Right ventricle myocardium superior (tissue), 1 donor: ENCODE data around the gene PCDHB16. TPM values are rescaled to one million over a fixed set of nuclear protein-coding genes. Genes with fewer than 3 reads are reported as not detected.
"Not testable (repeated sequence)": the region's sequence is repeated elsewhere in the genome, so short reads cannot be mapped to it uniquely, and the experiment has no call there.

ENCODE experiments used
- ATAC-seq: fragments of 200-7000 bp; cut with Tn5 transposase; one replicate; pipeline ENCODE4 v1.9.1; 2020; ENCODE audit warnings: mild to moderate bottlenecking; ENCODE audit not compliant: poor library complexity
- DNase-seq: peaks from one replicate; pipeline ENCODE4 v3.0.0-alpha.2; 2020
- intact Hi-C: fragments of 100-400 bp; cut with DNase I; formaldehyde crosslinking; loops from one replicate; pipeline ENCODE4 v1.11.2; 2022
- total RNA-seq: library from RNA; stranded (reverse); fragmentation: NEBNext Ultra II Directional; extraction: Animal tissue kit (Norgen Biotek cat#: 25700); gene quantifications from one replicate; pipeline ENCODE4 v1.2.1, GENCODE V29; 2021
- donor health status: DM: no; HTN: yes; CAD: no; lungs with severe emphysema.

The PCDHB16 gene
- total RNA-seq, 1 donor from 2014 or later, result 2.2 TPM

- ATAC-seq, DNase-seq, intact Hi-C loops: not testable (repeated sequence)
These were observed 2.8 kb upstream of the PCDHB16 start for GRCh38 chr5:141179371-141179770.

GRCh38 chr5:141179876-141180275, 2.3 kb upstream of the PCDHB16 start:
- ATAC-seq, intact Hi-C loops, DNase-seq: not testable (repeated sequence)

DNA sequence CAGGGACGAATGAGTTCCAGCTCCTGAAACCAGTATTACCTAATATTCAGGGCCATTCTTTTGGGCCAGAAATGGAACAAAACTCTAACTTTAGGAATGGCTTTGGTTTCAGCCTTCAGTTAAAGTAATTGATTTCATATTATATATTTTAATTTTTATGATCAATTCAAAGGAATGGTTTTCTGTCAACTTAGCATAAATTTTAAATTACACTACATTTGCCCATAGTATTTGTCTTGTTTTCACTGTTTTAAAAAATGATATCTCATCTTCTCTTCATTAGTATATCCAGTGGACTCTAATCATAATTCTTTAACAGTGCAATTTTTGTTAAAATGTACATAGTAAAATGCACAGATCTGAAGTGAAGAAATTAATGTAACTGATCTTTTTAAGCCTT, 1.9 kb upstream of the PCDHB16 start:
- ATAC-seq (no peak), DNase-seq (no peak)
- intact Hi-C loops, result no loop called here

GRCh38 chr5:141184117-141184855, 2.1 kb downstream of the PCDHB16 start:
- ATAC-seq, intact Hi-C loops, DNase-seq: not testable (repeated sequence)

DNA sequence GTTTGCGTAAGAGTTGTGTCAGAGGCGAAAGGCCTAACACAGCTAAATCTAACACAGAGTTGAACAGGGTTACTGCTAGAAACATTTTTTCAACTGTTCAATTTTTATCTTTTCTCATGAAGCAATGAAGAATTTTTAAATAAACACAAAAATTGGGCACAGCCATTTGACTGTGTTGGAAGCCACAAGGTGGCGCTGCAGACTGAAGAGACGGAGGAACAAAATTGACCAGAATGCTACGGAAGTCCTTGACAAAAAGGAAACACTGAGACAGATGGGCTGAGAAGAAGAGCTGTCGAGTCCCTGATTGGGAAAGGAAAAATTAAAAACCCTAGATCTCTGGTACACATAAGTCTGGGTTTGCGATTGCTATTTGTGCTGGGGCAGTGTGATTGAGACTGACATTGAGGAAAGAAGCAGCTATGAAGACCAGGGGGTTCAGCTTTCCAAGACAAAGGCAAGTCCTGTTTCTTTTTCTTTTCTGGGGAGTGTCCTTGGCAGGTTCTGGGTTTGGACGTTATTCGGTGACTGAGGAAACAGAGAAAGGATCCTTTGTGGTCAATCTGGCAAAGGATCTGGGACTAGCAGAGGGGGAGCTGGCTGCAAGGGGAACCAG, 4.8 kb downstream of the PCDHB16 start, which contains the start of gene PCDHB9:
Gene PCDHB9, plus strand, starts transcription at position 265 of the 616 bp plus-strand sequence. Its CDS starts 158 bp downstream, at position 423.
- DNase-seq (no peak), ATAC-seq (no peak)
- intact Hi-C loops, result no loop called here

DNA sequence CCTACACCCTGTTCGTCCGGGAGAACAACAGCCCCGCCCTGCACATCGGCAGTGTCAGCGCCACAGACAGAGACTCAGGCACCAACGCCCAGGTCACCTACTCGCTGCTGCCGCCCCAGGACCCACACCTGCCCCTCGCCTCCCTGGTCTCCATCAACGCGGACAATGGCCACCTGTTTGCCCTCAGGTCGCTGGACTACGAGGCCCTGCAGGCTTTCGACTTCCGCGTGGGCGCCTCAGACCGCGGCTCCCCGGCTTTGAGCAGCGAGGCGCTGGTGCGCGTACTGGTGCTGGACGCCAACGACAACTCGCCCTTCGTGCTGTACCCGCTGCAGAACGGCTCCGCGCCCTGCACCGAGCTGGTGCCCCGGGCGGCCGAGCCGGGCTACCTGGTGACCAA, 6.5 kb downstream of the PCDHB16 start:
- intact Hi-C loops, ATAC-seq, DNase-seq: not testable (repeated sequence)

GRCh38 chr5:141189131-141189530, 6.9 kb downstream of the PCDHB16 start:
- intact Hi-C loops, ATAC-seq, DNase-seq: not testable (repeated sequence)

- DNase-seq, result no peak
- intact Hi-C loops, result no loop called here
These were observed 10.0 kb downstream of the PCDHB16 start, which contains the start of gene PCDHB10 for GRCh38 chr5:141192110-141192725. TSS of gene PCDHB10 (plus strand) at chr5:141192353. CDS start at chr5:141192553, 200 bp downstream.

GRCh38 chr5:141194332-141194731, 12.1 kb downstream of the PCDHB16 start:
- intact Hi-C loops, DNase-seq, ATAC-seq: not testable (repeated sequence)

More at GRCh38 chr5:141192110-141192725, 10.0 kb downstream of the PCDHB16 start, which contains the start of gene PCDHB10:
- ATAC-seq, result no peak

DNA sequence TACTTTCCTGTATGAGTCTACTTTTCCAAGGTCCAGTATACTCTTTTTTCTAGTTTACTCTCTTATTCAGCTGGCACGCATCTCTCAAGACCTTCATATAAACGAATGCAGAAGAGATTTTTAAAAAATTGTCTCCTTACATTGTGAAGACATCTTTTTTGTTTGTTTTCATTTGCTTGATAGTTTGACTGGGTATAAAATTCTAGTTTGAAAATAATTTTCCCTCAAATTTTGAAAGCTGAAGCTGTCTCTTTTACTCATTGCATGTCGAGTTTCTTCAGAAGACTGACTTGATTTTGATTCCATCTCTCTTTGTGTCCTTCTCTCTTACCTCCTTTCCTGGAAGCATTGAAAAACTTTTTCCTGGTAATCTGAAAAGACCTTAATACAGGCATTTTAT, 14.2 kb downstream of the PCDHB16 start:
- DNase-seq (no peak), ATAC-seq (no peak)
- intact Hi-C loops, result no loop called here

DNA sequence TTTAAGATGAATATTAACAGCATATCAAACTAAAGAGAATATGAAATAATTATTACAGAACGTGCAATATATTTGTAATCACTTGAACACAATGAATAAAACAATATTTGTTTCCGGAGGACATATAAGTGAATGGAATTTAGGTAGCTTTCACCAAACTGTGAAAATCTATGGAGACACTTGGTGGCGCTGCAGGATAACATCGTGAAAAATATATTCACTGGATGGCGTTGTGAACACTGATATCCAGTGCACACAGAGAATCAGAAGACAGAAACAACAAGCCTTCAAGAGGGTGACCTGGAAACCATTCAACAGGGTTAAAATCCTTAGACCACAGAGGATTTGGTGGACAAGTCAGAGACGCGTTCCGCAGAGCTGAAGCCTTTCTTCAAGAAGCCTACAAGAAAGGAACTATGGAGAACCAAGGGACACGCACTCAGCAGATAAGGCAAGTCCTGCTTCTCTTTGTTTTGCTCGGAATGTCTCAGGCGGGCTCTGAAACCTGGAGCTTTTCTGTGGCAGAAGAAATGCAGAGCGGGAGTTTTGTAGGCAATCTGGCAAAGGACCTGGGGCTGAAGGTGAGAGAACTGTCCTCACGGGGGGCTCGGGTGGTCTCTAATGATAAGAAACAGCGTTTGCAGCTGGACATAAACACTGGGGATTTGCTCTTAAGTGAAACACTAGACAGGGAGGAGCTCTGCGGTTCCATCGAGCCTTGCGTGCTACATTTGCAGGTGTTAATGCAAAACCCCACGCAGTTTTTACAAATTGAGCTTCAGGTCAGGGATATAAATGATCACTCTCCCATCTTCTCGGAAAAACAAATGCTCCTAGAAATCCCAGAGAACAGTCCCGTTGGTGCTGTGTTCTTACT, 17.4 kb downstream of the PCDHB16 start, which contains the start of gene PCDHB11:
Gene PCDHB11, plus strand, starts transcription at position 269 of the 877 bp plus-strand sequence. Its CDS starts 148 bp downstream, at position 417.
- intact Hi-C loops, result no loop called here
- ATAC-seq (no peak), DNase-seq (no peak)

GRCh38 chr5:141201126-141201525, 18.9 kb downstream of the PCDHB16 start:
- intact Hi-C loops, ATAC-seq, DNase-seq: not testable (repeated sequence)

- DNase-seq, ATAC-seq, intact Hi-C loops: not testable (repeated sequence)
These were observed 19.5 kb downstream of the PCDHB16 start for GRCh38 chr5:141201646-141202045.

- ATAC-seq, result no peak
- intact Hi-C loops, result no loop called here
- DNase-seq, result no peak
These were observed 26.3 kb downstream of the PCDHB16 start, which contains the start of gene PCDHB12 for GRCh38 chr5:141208478-141208877. TSS of gene PCDHB12 (plus strand) at chr5:141208719. CDS start at chr5:141208908, 189 bp downstream.

- intact Hi-C loops, ATAC-seq: not testable (repeated sequence)
These were observed 28.1 kb downstream of the PCDHB16 start for GRCh38 chr5:141210281-141210680.

DNA sequence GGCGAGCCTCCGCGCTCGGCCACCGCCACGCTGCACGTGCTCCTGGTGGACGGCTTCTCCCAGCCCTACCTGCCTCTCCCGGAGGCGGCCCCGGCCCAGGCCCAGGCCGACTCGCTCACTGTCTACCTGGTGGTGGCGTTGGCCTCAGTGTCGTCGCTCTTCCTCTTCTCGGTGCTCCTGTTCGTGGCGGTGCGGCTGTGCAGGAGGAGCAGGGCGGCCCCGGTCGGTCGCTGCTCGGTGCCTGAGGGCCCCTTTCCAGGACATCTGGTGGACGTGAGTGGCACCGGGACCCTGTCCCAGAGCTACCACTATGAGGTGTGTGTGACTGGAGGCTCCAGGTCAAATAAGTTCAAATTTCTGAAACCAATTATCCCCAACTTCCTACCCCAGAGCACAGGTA, 28.7 kb downstream of the PCDHB16 start:
- intact Hi-C loops, DNase-seq, ATAC-seq: not testable (repeated sequence)

More at GRCh38 chr5:141210281-141210680, 28.1 kb downstream of the PCDHB16 start:
- not testable (repeated sequence) for DNase-seq

- ATAC-seq, result peak; percentile 96
- peak; percentile 78 for DNase-seq
- intact Hi-C loops, result not testable (repeated sequence)
These were observed 31.6 kb downstream of the PCDHB16 start, which contains the start of gene PCDHB13 for GRCh38 chr5:141213656-141214339. TSS of gene PCDHB13 (plus strand) at chr5:141213919. CDS start at chr5:141214124, 205 bp downstream.
